ENCODE results near the gene AKR1C2.
"Not testable (repeated sequence)": the region's sequence is repeated elsewhere in the genome, so short reads cannot be mapped to it uniquely, and the experiment has no call there.

DNA sequence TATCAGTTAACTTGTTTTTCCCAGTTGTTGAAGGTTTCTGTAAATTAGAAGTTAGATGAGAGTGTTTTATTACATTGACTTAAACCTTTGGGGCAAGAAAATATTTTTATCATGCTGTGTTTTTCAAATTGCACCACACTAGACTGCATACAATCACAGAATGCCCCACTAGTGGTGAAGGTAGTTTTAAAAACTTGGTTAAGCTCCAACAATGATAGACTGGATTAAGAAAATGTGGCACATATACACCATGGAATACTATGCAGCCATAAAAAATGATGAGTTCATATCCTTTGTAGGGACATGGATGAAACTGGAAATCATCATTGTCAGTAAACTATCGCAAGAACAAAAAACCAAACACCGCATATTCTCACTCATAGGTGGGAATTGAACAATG is 33.3 kb downstream of the AKR1C2 start:
- TF ChIP-seq, protein P1, sequence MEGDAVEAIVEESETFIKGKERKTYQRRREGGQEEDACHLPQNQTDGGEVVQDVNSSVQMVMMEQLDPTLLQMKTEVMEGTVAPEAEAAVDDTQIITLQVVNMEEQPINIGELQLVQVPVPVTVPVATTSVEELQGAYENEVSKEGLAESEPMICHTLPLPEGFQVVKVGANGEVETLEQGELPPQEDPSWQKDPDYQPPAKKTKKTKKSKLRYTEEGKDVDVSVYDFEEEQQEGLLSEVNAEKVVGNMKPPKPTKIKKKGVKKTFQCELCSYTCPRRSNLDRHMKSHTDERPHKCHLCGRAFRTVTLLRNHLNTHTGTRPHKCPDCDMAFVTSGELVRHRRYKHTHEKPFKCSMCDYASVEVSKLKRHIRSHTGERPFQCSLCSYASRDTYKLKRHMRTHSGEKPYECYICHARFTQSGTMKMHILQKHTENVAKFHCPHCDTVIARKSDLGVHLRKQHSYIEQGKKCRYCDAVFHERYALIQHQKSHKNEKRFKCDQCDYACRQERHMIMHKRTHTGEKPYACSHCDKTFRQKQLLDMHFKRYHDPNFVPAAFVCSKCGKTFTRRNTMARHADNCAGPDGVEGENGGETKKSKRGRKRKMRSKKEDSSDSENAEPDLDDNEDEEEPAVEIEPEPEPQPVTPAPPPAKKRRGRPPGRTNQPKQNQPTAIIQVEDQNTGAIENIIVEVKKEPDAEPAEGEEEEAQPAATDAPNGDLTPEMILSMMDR (IDR thresholded peaks at IDR 0.05; ENCODE audit: poor library complexity, severe bottlenecking): not testable (repeated sequence)
- TF ChIP-seq POLR2AphosphoS5 (IDR thresholded peaks at IDR 0.05); TAF1 (IDR thresholded peaks at IDR 0.05; ENCODE audit: low read depth); SMC3 (conservative IDR thresholded peaks at IDR 0.05; ENCODE audit: poor library complexity); MXI1 (conservative IDR thresholded peaks at IDR 0.05; ENCODE audit: poor library complexity, severe bottlenecking); EZH2 (IDR thresholded peaks at IDR 0.05; ENCODE audit: borderline replicate concordance, insufficient read depth, low read length, poor library complexity, severe bottlenecking): not testable (repeated sequence)

Data from neural cell (in vitro differentiated cells).